ENCODE measurements around the gene CACTIN.

The CACTIN gene

DNA sequence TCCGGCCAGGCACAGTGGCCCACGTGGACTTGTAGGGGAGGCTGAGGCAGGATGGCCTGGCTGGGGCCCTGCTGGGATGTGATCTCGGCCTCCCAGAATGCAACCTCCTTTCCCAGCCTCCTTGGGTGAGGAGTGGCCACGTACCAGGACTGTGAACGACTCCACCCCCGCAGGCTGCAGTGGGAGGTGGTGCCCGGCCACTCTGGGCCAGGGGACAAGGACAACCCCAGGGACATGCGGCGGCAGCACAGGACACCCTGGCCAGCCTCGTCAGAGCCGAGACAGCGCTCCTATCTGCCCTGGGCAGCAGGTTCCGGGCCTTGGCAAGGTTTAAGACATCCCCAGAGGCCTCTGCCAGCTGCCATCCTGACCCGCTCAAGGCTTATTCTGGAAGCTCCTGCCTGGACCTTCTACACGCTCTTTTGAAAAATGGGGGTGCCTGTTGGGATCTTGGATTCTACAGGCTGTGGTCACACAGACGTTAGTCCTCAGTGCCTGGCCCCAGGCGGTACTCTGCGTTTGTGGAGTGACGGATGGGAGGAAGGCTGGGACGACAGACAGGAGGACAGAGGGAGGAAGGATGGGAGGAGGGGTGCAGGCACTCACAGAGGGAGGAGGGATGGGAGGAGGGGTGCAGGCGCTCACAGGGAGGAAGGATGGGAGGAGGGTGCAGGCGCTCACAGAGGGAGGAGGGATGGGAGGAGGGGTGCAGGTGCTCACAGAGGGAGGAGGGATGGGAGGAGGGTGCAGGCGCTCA, 19.9 kb upstream of the CACTIN start:
- no peak for DNase-seq (ENCODE audit: low read depth, low spot score)

DNA sequence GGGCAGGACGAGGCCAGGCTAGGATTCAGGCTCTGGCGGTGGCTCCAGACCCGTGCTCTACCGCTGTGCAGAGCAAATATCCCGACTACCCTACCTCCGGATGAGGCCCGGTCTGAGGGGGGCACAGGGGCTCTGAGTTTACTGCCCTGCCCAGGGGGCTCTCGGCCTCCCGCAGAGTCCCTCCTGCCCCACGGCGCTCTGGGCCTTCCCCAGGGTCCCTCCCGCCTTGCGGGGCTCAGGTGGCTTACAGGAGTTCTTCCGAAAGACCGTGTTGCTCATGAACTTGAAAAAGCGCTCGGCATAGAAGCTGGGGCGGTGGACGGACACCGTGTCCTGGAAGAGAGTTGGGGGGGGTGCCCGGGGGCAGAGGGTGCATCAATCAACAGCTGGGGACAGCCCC, 19.1 kb upstream of the CACTIN start:
- no peak for DNase-seq (ENCODE audit: low read depth, low spot score)

DNA sequence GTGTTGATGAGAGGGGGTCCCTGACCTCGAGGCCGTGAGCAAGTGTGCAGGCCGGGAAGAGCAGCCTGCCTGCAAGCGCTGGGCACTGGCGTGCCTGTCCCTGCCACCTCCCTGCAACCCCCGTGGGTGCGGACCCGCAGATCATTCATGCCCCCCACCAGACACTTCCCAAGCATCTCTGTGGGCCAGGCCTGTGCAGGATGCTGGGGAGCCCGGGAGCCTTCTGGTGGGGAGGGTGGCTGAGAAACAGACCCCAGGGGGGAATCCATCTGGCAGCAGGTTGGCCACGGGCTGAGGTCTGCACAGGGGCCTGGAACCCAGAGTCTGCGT, 18.4 kb upstream of the CACTIN start:
- DNase-seq (ENCODE audit: low read depth, low spot score): no peak

DNA sequence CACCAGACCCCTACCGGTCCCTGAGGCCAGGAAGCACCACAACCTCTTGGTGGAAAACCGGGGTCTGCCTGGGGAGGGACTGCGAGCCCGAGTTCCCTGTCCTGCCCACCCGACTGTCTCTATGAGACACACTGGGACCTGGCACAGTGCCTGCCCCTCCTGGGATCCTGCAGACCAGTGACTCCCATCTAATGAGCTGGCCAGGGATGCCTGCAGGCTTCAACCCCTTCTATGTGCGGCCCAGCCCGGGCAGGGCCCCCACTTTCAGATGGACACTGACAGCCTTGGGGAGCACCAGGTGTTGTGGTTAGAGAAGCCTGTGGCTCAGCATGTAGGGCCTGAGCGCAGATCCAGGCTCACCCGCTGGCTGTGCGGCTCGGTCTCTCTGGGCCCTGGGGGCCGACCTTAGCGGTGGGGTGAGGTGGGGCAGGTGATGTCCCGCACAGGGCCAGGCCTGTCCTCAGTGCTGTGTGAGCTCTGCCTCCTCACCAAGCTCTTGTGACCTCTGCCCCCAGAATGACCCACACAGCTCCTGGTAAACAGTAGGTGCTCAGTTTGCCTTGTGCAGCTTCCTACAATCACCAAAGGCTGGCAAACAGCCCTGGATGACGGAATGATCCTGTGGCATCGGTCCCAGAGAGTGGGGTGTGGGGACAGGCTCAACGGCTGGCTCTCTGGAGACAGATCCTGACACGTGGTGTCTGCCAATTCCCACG, 17.9 kb upstream of the CACTIN start:
- no peak for DNase-seq (ENCODE audit: low read depth, low spot score)

DNA sequence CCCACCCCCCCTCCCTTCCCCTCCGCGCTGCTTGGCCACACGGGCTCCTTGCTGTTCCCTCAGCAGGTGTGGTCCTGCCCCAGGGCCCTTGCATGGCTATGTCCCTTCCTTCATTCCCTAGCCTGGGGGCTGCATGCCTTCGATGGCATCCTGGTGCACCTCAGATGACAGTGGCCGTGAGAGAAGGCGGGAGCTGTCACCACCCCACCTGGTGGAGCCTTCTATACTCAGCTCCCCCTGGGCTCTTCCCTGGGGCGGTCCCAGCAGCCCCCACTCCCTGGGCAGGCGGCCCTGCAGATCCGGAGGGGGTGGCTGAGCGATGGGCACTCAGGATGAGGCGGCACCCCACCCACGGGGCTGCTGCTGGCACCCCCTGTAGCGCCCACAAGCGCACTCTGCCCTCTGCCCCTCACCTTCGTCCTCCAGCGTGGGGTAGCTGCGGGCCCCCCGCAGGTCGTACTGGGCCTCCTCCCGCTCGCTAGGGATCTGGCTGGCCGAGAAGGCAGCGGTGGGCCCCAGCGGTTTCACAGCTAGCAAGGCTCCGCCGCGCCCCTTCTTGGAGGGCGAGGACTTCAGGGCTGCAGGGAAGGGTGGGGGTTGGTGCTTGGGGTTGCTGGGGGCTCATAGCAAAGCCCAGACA, 17.2 kb upstream of the CACTIN start:
- no peak for DNase-seq (ENCODE audit: low read depth, low spot score)

DNA sequence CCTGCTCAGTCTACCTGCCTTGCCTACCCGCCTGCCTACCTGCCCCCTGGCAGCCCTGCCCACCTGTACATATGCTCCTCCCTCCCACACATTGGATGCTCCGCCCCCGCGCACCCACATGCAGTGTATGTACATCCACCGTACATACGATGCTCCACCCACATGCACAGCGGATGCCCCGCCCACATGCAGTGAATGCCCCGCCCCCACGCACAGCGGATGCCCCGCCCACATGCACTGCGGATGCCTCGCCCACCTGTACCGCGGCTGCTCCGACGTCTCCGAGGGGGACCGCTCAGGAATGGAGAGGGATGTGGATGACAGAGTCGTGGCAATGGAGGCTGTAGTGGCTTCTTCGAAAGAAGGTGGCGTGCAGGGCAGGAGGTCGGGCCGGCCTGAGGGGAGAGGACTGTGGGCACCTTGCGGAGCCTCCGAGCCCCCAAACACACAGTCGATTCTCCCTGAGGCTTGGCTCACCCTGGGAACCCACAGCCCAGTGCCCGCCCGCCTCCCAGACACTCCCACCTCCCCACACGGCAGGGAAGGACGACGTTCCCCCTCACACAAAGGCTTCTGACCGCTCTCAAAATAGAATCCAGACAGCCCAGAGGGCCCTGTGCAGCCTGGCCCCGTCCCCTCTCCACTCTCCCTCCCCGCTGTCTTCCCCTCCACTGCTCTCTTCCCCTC, 16.5 kb upstream of the CACTIN start:
- no peak for DNase-seq (ENCODE audit: low read depth, low spot score)

DNA sequence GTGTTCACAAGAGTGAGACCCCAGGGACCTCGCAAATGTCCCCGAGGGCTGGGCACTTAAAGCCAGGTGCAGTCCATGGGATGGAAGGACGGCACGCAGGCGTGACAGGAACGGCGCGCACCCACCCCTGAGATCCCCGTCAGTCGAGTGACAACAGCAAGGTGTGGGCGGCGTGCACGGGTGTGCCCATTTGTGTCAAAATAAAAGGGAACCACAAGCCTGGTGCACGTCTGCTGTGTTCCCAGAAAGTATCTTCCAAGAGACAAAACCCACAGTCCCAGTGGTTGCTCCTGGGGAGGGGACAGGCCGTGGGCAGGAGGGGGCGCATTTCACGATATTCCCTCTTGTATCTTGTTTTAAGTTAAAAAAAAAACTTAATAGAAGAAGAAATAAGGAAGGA, 15.7 kb upstream of the CACTIN start:
- DNase-seq (ENCODE audit: low read depth, low spot score): no peak

DNA sequence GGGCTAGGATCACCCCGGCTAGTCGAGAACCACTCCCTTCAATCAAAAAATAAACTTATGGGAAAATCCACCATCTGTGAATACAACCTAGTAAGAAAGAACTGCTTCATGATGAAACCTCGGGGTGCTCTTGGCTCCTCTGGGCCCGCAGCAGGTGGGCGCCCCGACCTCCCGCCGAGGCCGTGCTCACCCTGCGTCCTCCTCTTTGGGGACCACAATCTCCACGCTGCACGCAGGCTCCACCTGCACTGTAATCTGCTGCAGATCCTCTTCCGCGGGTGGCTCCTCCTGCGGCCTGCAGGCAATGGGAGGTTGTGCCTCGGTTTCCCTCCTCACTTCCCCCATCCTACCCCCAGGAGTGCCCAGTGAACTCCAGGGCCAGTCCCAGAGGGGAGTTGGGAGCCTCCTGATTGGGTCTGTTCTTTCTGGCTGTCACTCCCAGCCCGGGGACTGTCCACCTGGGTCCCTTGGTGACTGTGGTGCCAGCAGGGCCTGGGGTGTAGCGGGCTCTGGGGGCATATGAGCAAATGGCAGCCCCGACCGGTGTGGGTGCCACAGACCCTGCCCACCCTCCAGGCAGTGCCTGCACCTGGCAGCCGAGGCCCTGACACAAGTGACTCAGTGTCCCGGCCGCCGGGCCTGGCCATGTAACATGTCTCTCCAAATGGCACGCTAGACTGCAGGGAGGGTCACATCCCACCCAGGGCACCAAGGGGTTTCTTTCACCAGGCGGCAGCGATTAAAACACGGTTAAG, 15.1 kb upstream of the CACTIN start:
- no peak for DNase-seq (ENCODE audit: low read depth, low spot score)

DNA sequence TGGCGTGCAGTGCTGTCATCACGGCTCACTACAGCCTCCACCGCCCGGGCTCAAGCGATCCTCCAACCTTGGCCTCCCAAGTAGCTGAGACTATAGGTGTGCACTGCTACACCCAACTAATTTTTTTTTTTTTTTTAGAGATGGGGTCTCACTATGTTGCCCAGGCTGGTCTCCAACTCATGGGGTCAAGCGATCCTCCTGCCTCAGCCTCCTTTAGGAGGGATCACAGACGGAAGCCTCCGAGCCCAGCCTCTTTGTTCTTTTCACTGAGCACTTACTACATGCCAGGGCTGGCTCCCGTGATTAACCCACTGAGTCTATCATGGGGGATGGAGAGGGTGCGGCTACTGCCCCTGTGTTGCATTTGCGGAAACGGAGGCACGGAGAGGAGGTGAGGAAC, 12.9 kb upstream of the CACTIN start:
- no peak for DNase-seq (ENCODE audit: low read depth, low spot score)

DNA sequence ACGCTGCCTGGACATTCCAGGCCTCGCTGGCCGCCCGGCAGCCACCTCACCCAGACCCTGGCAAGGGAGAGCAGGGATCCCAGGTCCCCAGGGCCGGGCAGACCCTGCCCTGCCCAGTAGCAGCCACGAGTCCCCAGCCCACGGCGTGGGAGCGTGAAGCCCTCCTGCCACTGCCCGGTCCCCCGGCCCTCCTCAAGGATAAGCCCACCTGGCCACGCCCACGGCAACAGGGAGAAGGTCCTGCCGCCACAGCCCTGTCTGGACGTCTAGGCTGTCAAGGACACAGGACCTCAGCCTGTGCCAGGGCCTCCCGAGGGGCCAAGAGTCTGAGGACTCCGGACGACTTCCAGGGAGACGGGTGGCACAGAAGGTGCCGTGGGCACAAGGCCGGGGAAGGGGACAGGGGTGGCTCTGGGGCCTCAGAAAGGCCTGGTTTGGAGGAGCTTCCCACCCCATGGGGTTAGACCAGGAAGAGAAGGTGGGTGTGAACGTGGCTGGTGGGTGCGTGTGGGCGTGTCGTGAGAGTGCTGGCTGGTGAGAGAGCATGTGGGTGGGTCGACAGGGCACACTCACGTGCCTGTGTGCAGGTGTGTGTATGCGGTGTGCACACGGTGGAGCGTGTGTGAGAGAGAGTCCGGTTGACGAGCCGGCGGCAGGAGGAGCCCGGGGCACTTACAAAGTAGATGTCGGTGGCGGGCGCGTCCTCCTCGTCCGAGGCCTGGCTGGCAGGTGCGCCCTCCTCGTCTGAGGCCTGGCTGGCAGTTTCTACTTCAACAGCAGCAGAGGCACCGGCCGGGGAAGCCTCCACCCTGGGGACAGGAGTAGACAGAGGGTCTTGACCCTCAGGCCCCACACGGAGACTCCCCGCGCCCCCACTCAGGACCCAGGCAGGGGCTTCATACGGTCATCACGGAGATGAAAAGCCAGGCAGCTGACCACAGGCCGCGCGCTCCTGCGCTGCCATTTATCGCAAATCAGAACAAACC, 11.9 kb upstream of the CACTIN start:
- DNase-seq (ENCODE audit: low read depth, low spot score): no peak

DNA sequence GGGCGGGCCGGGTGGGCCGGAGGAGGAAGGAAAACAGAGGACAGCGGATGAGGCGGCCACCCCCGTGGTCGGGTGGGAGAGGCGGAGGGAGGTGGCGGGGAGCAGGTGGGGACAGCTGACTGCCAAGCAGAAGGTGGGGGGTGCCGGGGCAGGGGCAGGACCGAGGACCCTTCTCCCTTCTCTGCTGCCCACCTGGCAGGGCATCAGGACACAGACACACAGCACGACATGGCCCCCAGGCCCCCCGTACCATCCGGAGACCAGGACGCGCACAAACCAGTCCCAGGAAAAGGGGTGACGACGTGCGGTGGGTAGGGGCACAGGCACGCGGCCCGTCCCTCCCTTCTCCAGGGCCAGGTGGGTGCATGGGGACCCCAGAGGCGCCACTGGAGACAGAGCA, 11.0 kb upstream of the CACTIN start:
- DNase-seq (ENCODE audit: low read depth, low spot score): no peak

DNA sequence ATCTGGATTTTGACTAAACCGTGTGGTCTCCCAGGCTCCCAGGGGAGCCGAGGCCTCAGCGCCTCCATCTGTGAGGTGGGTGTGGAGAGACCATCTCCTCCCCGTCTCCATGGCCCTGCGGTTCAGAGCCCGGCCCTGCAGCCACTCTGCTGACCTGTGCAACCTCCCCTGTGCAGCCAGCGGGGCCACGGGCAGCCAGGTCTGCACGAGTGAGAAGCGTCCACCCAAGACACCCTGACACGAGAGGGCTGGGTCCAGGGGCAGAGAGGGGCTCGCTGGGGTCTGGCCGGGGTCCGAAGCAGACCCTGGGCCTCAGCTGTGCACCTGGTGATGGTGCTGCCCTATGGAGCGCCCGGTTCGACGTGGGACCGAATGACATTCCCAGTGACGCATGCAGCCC, 10.4 kb upstream of the CACTIN start:
- no peak for DNase-seq (ENCODE audit: low read depth, low spot score)

DNA sequence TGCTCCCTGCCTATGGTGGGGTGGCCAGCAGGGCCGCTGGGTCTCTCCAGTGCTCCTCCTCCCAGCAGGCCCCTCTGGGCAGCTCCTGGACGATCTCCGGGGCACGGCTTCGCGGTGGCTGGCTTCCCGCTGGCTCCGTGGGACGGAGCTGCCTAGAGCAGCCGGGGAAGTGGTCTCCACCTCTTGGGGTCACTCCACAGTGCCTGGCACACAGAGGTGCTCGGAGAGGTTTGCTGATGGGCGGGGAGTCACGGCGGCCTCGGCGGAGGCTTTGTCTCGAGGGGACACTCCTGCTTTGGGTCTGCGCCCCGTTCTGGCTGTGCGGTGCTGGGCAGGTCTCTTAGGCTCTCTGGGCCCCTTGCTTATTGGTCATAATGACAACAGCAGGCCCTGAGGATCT, 9.9 kb upstream of the CACTIN start:
- no peak for DNase-seq (ENCODE audit: low read depth, low spot score)

DNA sequence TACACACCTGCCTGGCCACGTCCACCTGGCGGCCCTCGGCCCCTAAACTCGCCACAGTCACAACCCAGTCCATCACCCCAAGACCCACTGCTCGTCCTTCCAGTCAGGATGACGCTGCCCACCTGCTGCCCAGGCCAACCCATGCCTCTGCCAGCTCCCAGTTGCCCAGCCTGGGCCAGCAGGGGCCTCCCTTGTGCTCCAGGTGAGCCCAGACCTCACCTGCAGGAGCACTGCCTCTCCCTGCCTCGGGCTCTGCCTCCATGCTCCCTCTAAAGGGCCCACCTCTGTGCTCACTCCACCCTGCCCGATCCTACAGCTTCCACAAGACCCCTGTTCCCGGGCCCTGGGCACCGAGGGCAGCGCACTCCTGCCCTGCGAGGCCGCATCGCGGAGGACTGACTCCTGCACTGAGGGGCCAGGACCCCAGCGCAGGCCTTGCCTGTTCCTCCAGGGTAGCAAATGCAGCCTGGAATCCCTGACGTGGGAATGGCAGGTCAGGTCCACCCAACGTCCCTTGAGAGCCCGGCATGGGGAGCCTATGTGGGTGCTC, 8.0 kb upstream of the CACTIN start:
- no peak for DNase-seq (ENCODE audit: low read depth, low spot score)

DNA sequence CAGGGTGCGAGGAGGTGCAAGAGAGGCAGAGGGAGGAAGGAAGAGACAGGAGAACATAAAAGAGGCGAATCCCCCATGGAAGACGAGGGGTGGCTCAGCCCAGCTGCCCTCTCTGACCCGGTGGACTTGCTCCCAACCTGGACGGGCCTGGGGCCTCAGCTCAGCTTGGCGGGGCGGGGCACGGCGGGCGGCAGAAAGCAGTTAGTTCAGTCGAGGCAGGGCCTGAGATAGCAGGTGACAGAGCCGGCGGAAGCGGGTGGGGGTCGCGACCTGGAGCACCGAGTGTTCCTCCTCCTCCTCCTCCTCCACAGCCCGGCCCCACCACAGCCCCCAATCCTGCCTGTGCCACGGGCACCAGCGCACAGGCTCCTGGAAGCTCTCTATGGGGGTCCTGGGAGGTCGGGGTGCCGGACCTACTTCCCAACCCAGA, 7.0 kb upstream of the CACTIN start:
- no peak for DNase-seq (ENCODE audit: low read depth, low spot score)

DNA sequence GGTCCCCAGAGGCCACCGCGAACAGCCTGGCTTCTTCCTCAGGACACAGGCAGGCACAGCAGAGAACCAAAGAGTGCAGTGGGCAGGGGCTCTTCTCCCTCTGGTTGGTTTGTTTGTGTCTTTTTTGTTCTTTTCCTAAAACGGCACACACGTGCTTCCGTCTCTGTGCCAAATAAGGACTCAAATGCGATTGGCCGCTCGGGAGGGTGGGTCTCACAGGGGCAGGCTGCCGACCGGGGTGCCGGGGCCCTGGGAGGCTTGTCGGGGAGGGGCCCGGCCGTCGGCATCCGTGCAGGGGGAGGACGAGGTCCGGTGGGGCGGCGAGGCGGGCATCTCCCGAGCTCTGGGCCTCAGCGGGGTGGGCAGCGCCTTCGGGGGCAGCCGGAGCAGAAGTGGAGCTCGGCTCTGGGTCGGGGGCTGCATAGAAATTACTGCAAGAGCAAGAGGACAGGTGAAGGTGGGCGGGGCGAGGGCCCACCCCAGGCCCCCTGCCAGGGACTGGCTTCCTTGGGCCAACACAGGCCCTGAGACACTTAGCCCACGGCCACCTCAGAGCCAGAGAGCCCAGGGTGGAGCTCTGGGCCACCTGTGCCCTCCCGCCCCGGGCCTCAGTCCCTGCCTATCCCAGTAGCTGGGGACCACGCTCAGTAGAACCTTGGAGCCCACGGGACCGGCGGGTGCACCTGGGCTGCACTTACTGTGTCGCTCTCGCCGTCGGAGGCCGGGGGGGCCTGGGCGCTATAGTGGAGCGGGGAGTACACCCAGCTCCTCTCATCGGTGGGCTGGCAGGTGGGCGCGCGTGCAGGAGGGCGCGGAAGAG, 6.4 kb upstream of the CACTIN start:
- no peak for DNase-seq (ENCODE audit: low read depth, low spot score)

DNA sequence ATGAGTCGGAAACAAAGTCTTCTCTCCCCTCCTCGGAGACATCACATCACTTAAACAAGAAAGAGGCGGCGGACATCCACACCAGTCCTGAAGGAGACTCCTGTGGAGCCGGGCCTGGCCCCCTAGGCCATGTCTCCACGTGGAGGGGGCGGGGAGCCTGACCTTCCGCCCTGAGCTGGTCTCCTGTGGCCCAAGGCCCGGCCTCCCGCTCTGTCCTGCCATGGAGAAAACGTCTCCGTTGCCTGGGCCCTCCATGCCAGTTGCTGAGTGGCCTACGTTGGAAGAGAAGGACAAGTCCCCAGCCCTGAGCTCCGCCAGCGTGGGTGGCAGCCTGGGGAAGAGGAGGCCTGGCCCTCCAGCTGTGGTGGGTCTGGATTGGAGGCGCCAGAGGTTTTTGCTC, 5.5 kb upstream of the CACTIN start:
- no peak for DNase-seq (ENCODE audit: low read depth, low spot score)

DNA sequence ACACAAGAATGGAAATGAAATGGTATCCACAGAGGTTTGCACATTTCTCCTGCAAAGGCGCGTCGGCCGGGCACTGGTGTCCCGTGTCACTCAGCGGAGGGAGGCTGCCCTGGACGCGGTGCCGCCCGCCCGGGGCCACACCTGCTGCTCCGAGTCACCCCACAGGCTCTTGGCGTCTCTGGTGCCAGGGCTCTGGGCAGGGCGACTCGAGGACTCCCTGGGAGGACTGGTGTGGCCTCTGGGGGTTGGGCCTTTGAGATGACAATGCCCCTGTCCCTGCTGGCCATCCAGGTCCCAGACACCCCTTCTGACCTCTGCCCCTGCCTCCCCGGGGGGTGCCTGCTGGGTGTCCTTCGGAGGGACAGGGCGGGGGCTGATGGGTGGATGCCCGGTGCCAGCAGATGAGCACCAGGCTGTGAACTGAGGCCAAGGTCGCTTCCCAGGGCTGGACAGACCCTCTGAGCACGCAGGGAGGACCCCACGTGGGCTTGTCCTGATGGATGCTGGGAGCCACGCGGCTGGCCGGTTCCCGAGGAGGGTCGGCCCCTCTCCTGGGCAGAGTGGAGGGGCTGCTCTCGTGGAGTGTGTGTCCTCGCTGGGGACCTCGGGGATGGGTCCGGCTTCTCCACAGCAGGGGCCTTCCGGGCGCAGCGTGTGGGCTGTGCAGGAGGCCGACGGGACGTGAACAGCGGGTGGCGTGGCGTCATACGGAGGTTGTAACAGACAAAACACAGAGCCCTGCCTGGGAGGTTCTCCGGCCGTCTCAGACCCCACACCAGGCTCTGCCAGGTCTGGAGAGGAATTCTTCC, 4.7 kb upstream of the CACTIN start:
- no peak for DNase-seq (ENCODE audit: low read depth, low spot score)
